WTC11 (cell line): ENCODE measurements around the gene FYN. TPM values are rescaled to one million over a fixed set of nuclear protein-coding genes. Genes with fewer than 3 reads are reported as not detected.

Experiments
- ATAC-seq: fragments of 200-7000 bp; cut with Tn5 transposase; 2 replicates; pipeline ENCODE4 v1.10.0; 2021; ENCODE audit warnings: mild to moderate bottlenecking, moderate library complexity
- CTCF ChIA-PET: fragments of 300-600 bp; sonication (Branson Sonifier 250); formaldehyde crosslinking; loops from one replicate; lab custom pipeline; 2021; ENCODE audit warnings: antibody characterized with exemption; lab: Charles Lee
- POLR2A ChIA-PET: fragments of 350-600 bp; sonication (Branson Sonifier 250); formaldehyde crosslinking; loops from one replicate; lab custom pipeline; 2021; ENCODE audit warnings: antibody characterized with exemption; lab: Charles Lee
- DNase-seq: peaks from one replicate; pipeline ENCODE4 v3.0.0; 2021; ENCODE audit warnings: low spot score
- H3K27ac Mint-ChIP-seq: 2 replicates; pipeline ENCODE4 v1.8.0; 2021; ENCODE audit warnings: mixed read lengths
- H3K27me3 Mint-ChIP-seq: 2 replicates; pipeline ENCODE4 v1.8.0; 2021; ENCODE audit warnings: low read depth, mild to moderate bottlenecking, moderate library complexity, mixed read lengths
- H3K36me3 Mint-ChIP-seq: 2 replicates; pipeline ENCODE4 v1.8.0; 2021; ENCODE audit warnings: mixed read lengths
- H3K4me1 Mint-ChIP-seq: 2 replicates; pipeline ENCODE4 v1.8.0; 2022; ENCODE audit warnings: mixed read lengths
- H3K4me3 Mint-ChIP-seq: 2 replicates; pipeline ENCODE4 v1.8.0; 2021; ENCODE audit warnings: mild to moderate bottlenecking, moderate library complexity, mixed read lengths
- H3K9me3 Mint-ChIP-seq: 2 replicates; pipeline ENCODE4 v1.8.0; 2021; ENCODE audit warnings: mixed read lengths
- ATF2 ChIP-seq: sonication (generic); formaldehyde crosslinking; IDR thresholded peaks from 2 replicates; pipeline ENCODE4 v1.8.1; 2022; ENCODE audit warnings: low read depth, missing genetic modification reagents, borderline replicate concordance
- CBFB ChIP-seq: sonication (generic); formaldehyde crosslinking; IDR thresholded peaks from 2 replicates; pipeline ENCODE4 v1.8.1; 2022; ENCODE audit warnings: mild to moderate bottlenecking, low read depth, missing genetic modification reagents
- E2F1 ChIP-seq: sonication (generic); formaldehyde crosslinking; IDR thresholded peaks from 2 replicates; pipeline ENCODE4 v1.8.0; 2022; ENCODE audit warnings: mild to moderate bottlenecking, missing genetic modification reagents
- E2F4 ChIP-seq: sonication (generic); formaldehyde crosslinking; IDR thresholded peaks from 2 replicates; pipeline ENCODE4 v1.8.1; 2022; ENCODE audit warnings: low read depth, mild to moderate bottlenecking, moderate library complexity, missing genetic modification reagents, borderline replicate concordance
- EMX1 ChIP-seq: fragments of 250-450 bp; sonication (Bioruptor Pico); IDR thresholded peaks from 2 replicates; pipeline ENCODE4 v1.8.0; 2021; ENCODE audit warnings: mild to moderate bottlenecking
- FOXP4 ChIP-seq: sonication (generic); formaldehyde crosslinking; IDR thresholded peaks from 2 replicates; pipeline ENCODE4 v1.8.0; 2022; ENCODE audit warnings: mild to moderate bottlenecking, missing genetic modification reagents
- GABPB1 ChIP-seq: sonication (generic); formaldehyde crosslinking; IDR thresholded peaks from 2 replicates; pipeline ENCODE4 v1.8.1; 2023; ENCODE audit warnings: mild to moderate bottlenecking, missing genetic modification reagents
- HMGA2 ChIP-seq: fragments of 250-450 bp; sonication (Bioruptor Pico); IDR thresholded peaks from 2 replicates; pipeline ENCODE4 v1.4.0; 2021; ENCODE audit warnings: mild to moderate bottlenecking, moderate library complexity
- HMGXB4 ChIP-seq: sonication (generic); formaldehyde crosslinking; IDR thresholded peaks from 2 replicates; pipeline ENCODE4 v1.8.1; 2023; ENCODE audit warnings: mild to moderate bottlenecking, moderate library complexity, missing genetic modification reagents
- MYBL2 ChIP-seq: sonication (generic); formaldehyde crosslinking; IDR thresholded peaks from 2 replicates; pipeline ENCODE4 v1.8.1; 2023; ENCODE audit warnings: mild to moderate bottlenecking, moderate library complexity, missing genetic modification reagents
- NFYB ChIP-seq: sonication (generic); formaldehyde crosslinking; conservative IDR thresholded peaks from 2 replicates; pipeline ENCODE4 v1.8.0; 2022; ENCODE audit warnings: low read depth, missing genetic modification reagents
- OVOL2 ChIP-seq: fragments of 250-450 bp; sonication (Bioruptor Pico); IDR thresholded peaks from 2 replicates; pipeline ENCODE4 v1.9.0; 2021; ENCODE audit warnings: mild to moderate bottlenecking, borderline replicate concordance
- PREB ChIP-seq: sonication (generic); formaldehyde crosslinking; IDR thresholded peaks from 2 replicates; pipeline ENCODE4 v1.8.1; 2022; ENCODE audit warnings: mild to moderate bottlenecking, missing genetic modification reagents, moderate library complexity, borderline replicate concordance
- TCF7 ChIP-seq: sonication (generic); formaldehyde crosslinking; IDR thresholded peaks from 2 replicates; pipeline ENCODE4 v1.8.0; 2022; ENCODE audit warnings: mild to moderate bottlenecking, low read depth, missing genetic modification reagents, moderate library complexity
- TP53 ChIP-seq: sonication (generic); formaldehyde crosslinking; IDR thresholded peaks from 2 replicates; pipeline ENCODE4 v1.8.1; 2023; ENCODE audit warnings: mild to moderate bottlenecking, missing genetic modification reagents
- ZNF138 ChIP-seq: sonication (generic); formaldehyde crosslinking; conservative IDR thresholded peaks from 2 replicates; pipeline ENCODE4 v1.8.1; 2022; ENCODE audit warnings: mild to moderate bottlenecking, moderate library complexity, missing genetic modification reagents
- ZNF232 ChIP-seq: sonication (generic); formaldehyde crosslinking; IDR thresholded peaks from 2 replicates; pipeline ENCODE4 v1.8.0; 2022; ENCODE audit warnings: mild to moderate bottlenecking, missing genetic modification reagents
- ZNF423 ChIP-seq: fragments of 250-450 bp; sonication (Bioruptor Pico); IDR thresholded peaks from 2 replicates; pipeline ENCODE4 v2.1.2; 2022; ENCODE audit warnings: mild to moderate bottlenecking, moderate library complexity
- total RNA-seq: library from RNA; stranded (reverse); gene quantifications from 3 replicates; pipeline ENCODE4 v1.2.3, GENCODE V29; 2021
- TF ChIP-seq, protein P1 (sequence below): fragments of 250-450 bp; sonication (Bioruptor Pico); IDR thresholded peaks from 2 replicates; pipeline ENCODE4 v2.1.2; 2022; ENCODE audit warnings: mild to moderate bottlenecking, moderate library complexity
- TF ChIP-seq, protein P2 (sequence below): fragments of 250-450 bp; sonication (Bioruptor Pico); IDR thresholded peaks from 2 replicates; pipeline ENCODE4 v1.9.0; 2021; ENCODE audit warnings: moderate library complexity, mild to moderate bottlenecking, inconsistent platforms, borderline replicate concordance

FYN gene
- total RNA-seq, 1 experiment from 2014 or later: 63.9 TPM

- H3K36me3 Mint-ChIP-seq: peaks cover 3% of the 10 kb centered on the region
- no peak overlapping the region for H3K27ac Mint-ChIP-seq
- POLR2A ChIA-PET: no interaction called here
- ATAC-seq (no peak), DNase-seq (no peak)
- H3K4me3 Mint-ChIP-seq: no peak overlapping the region
- CTCF ChIA-PET: no interaction called here
- TF ChIP-seq MYBL2 (CRISPR knock-in tag): no peak
- TF ChIP-seq, protein P1, sequence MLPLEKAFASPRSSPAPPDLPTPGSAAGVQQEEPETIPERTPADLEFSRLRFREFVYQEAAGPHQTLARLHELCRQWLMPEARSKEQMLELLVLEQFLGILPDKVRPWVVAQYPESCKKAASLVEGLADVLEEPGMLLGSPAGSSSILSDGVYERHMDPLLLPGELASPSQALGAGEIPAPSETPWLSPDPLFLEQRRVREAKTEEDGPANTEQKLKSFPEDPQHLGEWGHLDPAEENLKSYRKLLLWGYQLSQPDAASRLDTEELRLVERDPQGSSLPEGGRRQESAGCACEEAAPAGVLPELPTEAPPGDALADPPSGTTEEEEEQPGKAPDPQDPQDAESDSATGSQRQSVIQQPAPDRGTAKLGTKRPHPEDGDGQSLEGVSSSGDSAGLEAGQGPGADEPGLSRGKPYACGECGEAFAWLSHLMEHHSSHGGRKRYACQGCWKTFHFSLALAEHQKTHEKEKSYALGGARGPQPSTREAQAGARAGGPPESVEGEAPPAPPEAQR (CRISPR knock-in tag): no peak
- no peak for TF ChIP-seq GABPB1
- no peak for TF ChIP-seq NFYB (CRISPR knock-in tag)
- no peak for TF ChIP-seq OVOL2 (CRISPR knock-in tag)
- TF ChIP-seq HMGA2: no peak
- no peak for TF ChIP-seq E2F1 (CRISPR knock-in tag)
- TF ChIP-seq CBFB: no peak
- TF ChIP-seq TP53: no peak
- no peak for TF ChIP-seq ZNF232 (CRISPR knock-in tag)
- TF ChIP-seq TCF7 (CRISPR knock-in tag): no peak
- no peak for TF ChIP-seq PREB (CRISPR knock-in tag)
- no peak for TF ChIP-seq FOXP4 (CRISPR knock-in tag)
- no peak for TF ChIP-seq E2F4
- no peak for TF ChIP-seq EMX1
- no peak for TF ChIP-seq ZNF423
- TF ChIP-seq, protein P2, sequence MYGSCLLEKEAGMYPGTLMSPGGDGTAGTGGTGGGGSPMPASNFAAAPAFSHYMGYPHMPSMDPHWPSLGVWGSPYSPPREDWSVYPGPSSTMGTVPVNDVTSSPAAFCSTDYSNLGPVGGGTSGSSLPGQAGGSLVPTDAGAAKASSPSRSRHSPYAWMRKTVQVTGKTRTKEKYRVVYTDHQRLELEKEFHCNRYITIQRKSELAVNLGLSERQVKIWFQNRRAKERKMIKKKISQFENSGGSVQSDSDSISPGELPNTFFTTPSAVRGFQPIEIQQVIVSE (CRISPR knock-in tag): no peak
- no peak for TF ChIP-seq ATF2 (CRISPR knock-in tag)
- no peak for TF ChIP-seq ZNF138 (CRISPR knock-in tag)
- TF ChIP-seq HMGXB4: no peak
- peaks cover 40% of the 10 kb centered on the region for H3K4me1 Mint-ChIP-seq
- H3K27me3 Mint-ChIP-seq: no peaks in the 10 kb centered on the region
- H3K9me3 Mint-ChIP-seq: no peaks in the 10 kb centered on the region
These were observed 129.2 kb downstream of the FYN start for GRCh38 chr6:111743862-111744692.
